A549 (cell line): ENCODE measurements around the gene CPEB2. TPM values are rescaled to one million over a fixed set of nuclear protein-coding genes. Genes with fewer than 3 reads are reported as not detected.

ENCODE experiments used
- ATAC-seq, 2 experiments: fragments of 200-7000 bp in 1 of 2; fragments of >200 bp in 1 of 2; cut with Nextera tagmentation in 1 of 2; cut with Tn5 transposase in 1 of 2; 3 replicates each; pipeline versions ENCODE4 v1.8.0 to v1.9.1; 2018 to 2020; ENCODE audit warnings: mild to moderate bottlenecking in 1 of 2, moderate library complexity in 1 of 2
- CTCF ChIA-PET: fragments of 300-600 bp; sonication (Branson Sonifier 250); formaldehyde crosslinking; extraction: SDS; loops from one replicate; lab custom pipeline; 2021; ENCODE audit warnings: antibody characterized with exemption, inconsistent platforms; lab: Yijun Ruan, JAX
- POLR2A ChIA-PET: fragments of 350-600 bp; formaldehyde crosslinking; extraction: SDS; loops from one replicate; lab custom pipeline; 2021; ENCODE audit warnings: antibody characterized with exemption, inconsistent platforms; lab: Yijun Ruan, JAX
- DNase-seq, 2 experiments: peaks; one replicate each; pipeline versions ENCODE4 v3.0.0 to v3.0.0-alpha.2; 2011 to 2016; ENCODE audit warnings: low read depth in 1 of 2, low spot score in 1 of 2
- FAIRE-seq: peaks from 2 replicates; lab custom pipeline; 2011; peaks lifted over from hg19 to GRCh38; lab: Jason Lieb, UNC
- H3K27ac ChIP-seq, 2 experiments: fragments of >200 bp; sonication (Bioruptor Twin); formaldehyde crosslinking; 3 replicates each; pipeline ENCODE4 v1.5.1; 2016 to 2017
- H3K4me1 ChIP-seq: fragments of >200 bp; sonication (Bioruptor Twin); formaldehyde crosslinking; 3 replicates; pipeline ENCODE4 v1.6.1; 2016
- H3K4me2 ChIP-seq: fragments of >200 bp; sonication (Bioruptor Twin); formaldehyde crosslinking; 3 replicates; pipeline ENCODE4 v1.6.1; 2016
- H3K4me3 ChIP-seq: fragments of >200 bp; sonication (Bioruptor Twin); formaldehyde crosslinking; 3 replicates; pipeline ENCODE4 v1.5.1; 2016
- H3K9me3 ChIP-seq: fragments of >200 bp; sonication (Bioruptor Twin); formaldehyde crosslinking; 3 replicates; pipeline ENCODE4 v1.6.1; 2016
- ATOH8 ChIP-seq: fragments of 250-450 bp; sonication (Bioruptor Pico); IDR thresholded peaks from 2 replicates; pipeline ENCODE4 v1.5.0; 2020; ENCODE audit warnings: low read depth, mild to moderate bottlenecking, moderate library complexity
- CBX2 ChIP-seq: fragments of 200-600 bp; sonication (generic); IDR thresholded peaks from 2 replicates; pipeline ENCODE4 v1.6.1; 2016; ENCODE audit warnings: low read depth, mild to moderate bottlenecking, borderline replicate concordance
- CBX8 ChIP-seq: fragments of 200-600 bp; sonication (generic); IDR thresholded peaks from 2 replicates; pipeline ENCODE4 v1.6.1; 2016
- E2F6 ChIP-seq: IDR thresholded peaks from 2 replicates; pipeline ENCODE4 v1.6.1; 2012; ENCODE audit warnings: low read depth, borderline replicate concordance
- EHF ChIP-seq: fragments of 250-450 bp; sonication (Bioruptor Pico); IDR thresholded peaks from 2 replicates; pipeline ENCODE4 v1.5.0; 2020; ENCODE audit warnings: mild to moderate bottlenecking
- EHMT2 ChIP-seq: fragments of 200-600 bp; sonication (generic); IDR thresholded peaks from 2 replicates; pipeline ENCODE4 v1.6.1; 2016; ENCODE audit warnings: antibody characterized with exemption, low read depth, mild to moderate bottlenecking, moderate library complexity
- FOSL2 ChIP-seq, 2 experiments: fragments of 450-650 bp in 1 of 2; fragments of >200 bp in 1 of 2; sonication (Bioruptor Twin) in 1 of 2; formaldehyde crosslinking; IDR thresholded peaks; 2 replicates each; pipeline versions ENCODE4 v1.5.0 to v1.6.1; 2016 to 2020; ENCODE audit warnings: mild to moderate bottlenecking in 1 of 2, moderate library complexity in 1 of 2
- HES2 ChIP-seq: fragments of >200 bp; sonication (Bioruptor Twin); formaldehyde crosslinking; IDR thresholded peaks from 2 replicates; pipeline ENCODE4 v1.6.1; 2016
- HEYL ChIP-seq: fragments of 250-450 bp; sonication (Bioruptor Pico); IDR thresholded peaks from 2 replicates; pipeline ENCODE4 v1.8.0; 2021; ENCODE audit warnings: mild to moderate bottlenecking, moderate library complexity
- HOXA7 ChIP-seq: fragments of 250-450 bp; sonication (Bioruptor Pico); IDR thresholded peaks from 2 replicates; pipeline ENCODE4 v1.5.0; 2020; ENCODE audit warnings: mild to moderate bottlenecking, moderate library complexity
- JUN ChIP-seq, 2 experiments: fragments of >200 bp; sonication (Bioruptor Twin); formaldehyde crosslinking; IDR thresholded peaks; 2 replicates in 1 of 2; 3 replicates in 1 of 2; pipeline ENCODE4 v1.6.1; 2016 to 2017
- MAFK ChIP-seq: fragments of 450-650 bp; IDR thresholded peaks from 2 replicates; pipeline ENCODE4 v1.6.1; 2014; ENCODE audit not compliant: partially characterized antibody
- MYC ChIP-seq: IDR thresholded peaks from 2 replicates; pipeline ENCODE4 v1.6.1; 2012; ENCODE audit warnings: mild to moderate bottlenecking, inconsistent platforms, low read length, improper control_type of control experiment, borderline replicate concordance
- PHF8 ChIP-seq: fragments of 200-600 bp; sonication (generic); IDR thresholded peaks from 2 replicates; pipeline ENCODE4 v1.6.1; 2016; ENCODE audit warnings: low read depth, mild to moderate bottlenecking, antibody characterized with exemption, moderate library complexity, borderline replicate concordance
- POLR2AphosphoS2 ChIP-seq: conservative IDR thresholded peaks from 2 replicates; pipeline ENCODE4 v1.6.1; 2012; ENCODE audit warnings: low read length, improper control_type of control experiment, inconsistent platforms
- REST ChIP-seq: fragments of 200-600 bp; sonication (generic); IDR thresholded peaks from 2 replicates; pipeline ENCODE4 v1.6.1; 2016; ENCODE audit warnings: antibody characterized with exemption, mild to moderate bottlenecking, moderate library complexity
- SMC3 ChIP-seq: fragments of >200 bp; sonication (Bioruptor Twin); formaldehyde crosslinking; IDR thresholded peaks from 3 replicates; pipeline ENCODE4 v1.6.1; 2018; ENCODE audit warnings: inconsistent platforms
- TP53 ChIP-seq: fragments of 250-450 bp; sonication (Bioruptor Pico); IDR thresholded peaks from 2 replicates; pipeline ENCODE4 v1.5.0; 2021; ENCODE audit warnings: mild to moderate bottlenecking, moderate library complexity
- USF2 ChIP-seq: fragments of 450-650 bp; IDR thresholded peaks from 2 replicates; pipeline ENCODE4 v1.6.1; 2014; ENCODE audit warnings: antibody characterized with exemption
- ZC3H11A ChIP-seq: fragments of 450-650 bp; IDR thresholded peaks from 2 replicates; pipeline ENCODE4 v1.6.1; 2014; ENCODE audit warnings: antibody characterized with exemption, mild to moderate bottlenecking
- ZFP36 ChIP-seq: fragments of 450-650 bp; IDR thresholded peaks from 2 replicates; pipeline ENCODE4 v1.6.1; 2014; ENCODE audit warnings: borderline replicate concordance; ENCODE audit not compliant: partially characterized antibody
- ZNF302 ChIP-seq: fragments of 250-450 bp; sonication (Bioruptor Pico); IDR thresholded peaks from 2 replicates; pipeline ENCODE4 v1.9.0; 2021; ENCODE audit warnings: inconsistent platforms, mild to moderate bottlenecking, moderate library complexity
- WGBS: methylation state at CpG from one replicate; pipeline ENCODE4 v1.1.6; 2017; ENCODE audit errors: missing lambda C conversion rate; 5-methylcytosine and 5-hydroxymethylcytosine counted together
- polyA plus RNA-seq, 4 experiments: library from polyadenylated mRNA; depleted of rRNA in 3 of 4; stranded (reverse); fragments of >200 nt; fragmentation: RNase III in 1 of 4; extraction: RNeasy Plus Mini Kit Qiagen cat#74134 plus additional on column Dnase treatment in 1 of 4; gene quantifications; 2 replicates in 3 of 4; 3 replicates in 1 of 4; pipeline ENCODE4 v1.2.3, GENCODE V29; 2011 to 2017

The CPEB2 gene
- polyA plus RNA-seq, 2 of the 4 experiments (the other 2 are of a cell fraction), result 16.2 to 16.8 TPM

- ChIA-PET CTCF (no interaction called here), POLR2A (no interaction called here)
- no peaks in the 10 kb centered on the region for H3K4me1 ChIP-seq
- DNase-seq (no peak), FAIRE-seq (no peak), ATAC-seq (no peak)
- no peak overlapping the region for H3K4me3 ChIP-seq
- no peak overlapping the region for H3K4me2 ChIP-seq
- no peak overlapping the region for H3K27ac ChIP-seq
- no peaks in the 10 kb centered on the region for H3K9me3 ChIP-seq
- TF ChIP-seq HES2 (no peak), MAFK (peak; percentile 40)
Observed at GRCh38 chr4:15110120-15110571, 107.9 kb downstream of the CPEB2 start.

GRCh38 chr4:15116509-15117079 is 114.3 kb downstream of the CPEB2 start:
- POLR2A ChIA-PET, result no interaction called here
- ATAC-seq (no peak), FAIRE-seq (no peak), DNase-seq (no peak)
- CTCF ChIA-PET, result interaction anchor here (0.6 to 1.4 kb wide), 2 partner anchors 9 to 1558 kb away, joined by 3 to 4 read pairs; no protein-coding TSS in a partner anchor
- Histone ChIP-seq H3K4me2 (no peak overlapping the region), H3K4me3 (no peak overlapping the region), H3K4me1 (peaks cover 16% of the 10 kb centered on the region; the same call in 2 of the 3 replicates), H3K9me3 (no peaks in the 10 kb centered on the region), H3K27ac (no peak overlapping the region)
- 72% methylated on average over 2 of the region's 2 CpGs for WGBS
- no peak for TF ChIP-seq POLR2AphosphoS2
- no peak for TF ChIP-seq JUN (IDR thresholded peaks at IDR 0.05)
- TF ChIP-seq ZC3H11A, result no peak
- no peak for TF ChIP-seq REST
- TF ChIP-seq EHMT2, result no peak
- no peak for TF ChIP-seq USF2
- TF ChIP-seq HEYL (CRISPR knock-in tag), result no peak
- no peak for TF ChIP-seq PHF8
- no peak for TF ChIP-seq EHF (CRISPR knock-in tag)
- no peak for TF ChIP-seq ZFP36
- no peak for TF ChIP-seq ATOH8
- TF ChIP-seq E2F6, result no peak
- no peak for TF ChIP-seq MYC
- TF ChIP-seq CBX2, result no peak
- no peak for TF ChIP-seq HOXA7
- TF ChIP-seq SMC3, result no peak
- TF ChIP-seq FOSL2 (IDR thresholded peaks at IDR 0.05), result no peak
- no peak for TF ChIP-seq FOSL2 (CRISPR knock-in tag; IDR thresholded peaks at IDR 0.05)
- TF ChIP-seq ZNF302 (CRISPR knock-in tag), result no peak
- no peak for TF ChIP-seq CBX8
- no peak for TF ChIP-seq TP53 (CRISPR knock-in tag)
